Endothelial cell of umbilical vein (primary cell): Measurements from ENCODE around the gene DOCK8. TPM values are rescaled to one million over a fixed set of nuclear protein-coding genes. Genes with fewer than 3 reads are reported as not detected.

Experiments
- BruUV-seq: library from RNA; stranded (reverse); fragments of 400-500 nt; replicated peaks from 2 replicates; lab custom pipeline; 2021; lab: Mats Ljungman, UMichigan
- CTCF ChIA-PET: fragments of 300-600, 350-600 bp; sonication (Branson Sonifier 250); formaldehyde crosslinking; loops from one replicate; lab custom pipeline; 2021; ENCODE audit warnings: antibody characterized with exemption, inconsistent platforms; lab: Charles Lee
- POLR2A ChIA-PET: fragments of 300-600, 350-600 bp; sonication (Branson Sonifier 250); formaldehyde crosslinking; loops from one replicate; lab custom pipeline; 2021; ENCODE audit warnings: antibody characterized with exemption, inconsistent platforms; lab: Charles Lee
- DNase-seq: peaks from one replicate; pipeline ENCODE4 v3.0.0-alpha.2; 2011; ENCODE audit warnings: low read depth, low spot score
- FAIRE-seq: peaks from 2 replicates; lab custom pipeline; 2011; peaks lifted over from hg19 to GRCh38; lab: Jason Lieb, UNC
- H2AFZ ChIP-seq: 2 replicates; pipeline ENCODE4 v1.6.0; 2012; ENCODE audit warnings: low read depth, low read length, control low read depth, inconsistent platforms
- H3K27ac ChIP-seq: 2 replicates; pipeline ENCODE4 v1.5.1; 2011; ENCODE audit warnings: low read depth, mild to moderate bottlenecking, control low read depth, low read length, moderate library complexity; ENCODE audit not compliant: insufficient read depth
- H3K27me3 ChIP-seq, 2 experiments: 2 replicates each; pipeline versions ENCODE4 v1.6.0 to v1.6.1; 2011; ENCODE audit warnings: low read length in 2 of 2, mixed read lengths in 1 of 2; ENCODE audit not compliant: control insufficient read depth in 2 of 2, insufficient read depth in 2 of 2
- H3K36me3 ChIP-seq, 2 experiments: 2 replicates in 1 of 2; 3 replicates in 1 of 2; pipeline ENCODE4 v1.5.1; 2011; ENCODE audit warnings: low read length in 2 of 2, mild to moderate bottlenecking in 1 of 2, moderate library complexity in 1 of 2; ENCODE audit not compliant: control insufficient read depth in 2 of 2, insufficient read depth in 2 of 2; ENCODE audit errors: extremely low read depth in 1 of 2
- H3K4me1 ChIP-seq: 3 replicates; pipeline ENCODE4 v1.5.1; 2011; ENCODE audit warnings: mild to moderate bottlenecking, low read length; ENCODE audit not compliant: control insufficient read depth, insufficient read depth; ENCODE audit errors: extremely low read depth
- H3K4me2 ChIP-seq: 2 replicates; pipeline ENCODE4 v1.6.1; 2011; ENCODE audit warnings: low read length, control low read depth, mixed read lengths; ENCODE audit not compliant: insufficient read depth
- H3K4me3 ChIP-seq, 3 experiments: fragments of 200-600 bp in 1 of 3; sonication (generic), shearing (Covaris generic) in 1 of 3; replicated peaks in 1 of 3; 2 replicates each; pipeline ENCODE4 v1.5.1; 2011 to 2016; ENCODE audit warnings: control low read depth in 3 of 3, low read length in 3 of 3, mild to moderate bottlenecking in 2 of 3, inconsistent platforms in 1 of 3, low read depth in 1 of 3, moderate library complexity in 1 of 3; ENCODE audit not compliant: insufficient read depth in 1 of 3
- H3K79me2 ChIP-seq: 2 replicates; pipeline ENCODE4 v1.6.0; 2012; ENCODE audit warnings: low read length, inconsistent platforms; ENCODE audit not compliant: control insufficient read depth, insufficient read depth
- H3K9ac ChIP-seq: replicated peaks from 2 replicates; pipeline ENCODE3; 2011; ENCODE audit warnings: low read length, control low read depth; ENCODE audit not compliant: insufficient read depth; ENCODE audit errors: extremely low read depth
- H3K9me1 ChIP-seq: replicated peaks from 3 replicates; pipeline ENCODE4 v1.6.0; 2011; ENCODE audit warnings: mild to moderate bottlenecking, low read length; ENCODE audit not compliant: control insufficient read depth, insufficient read depth; ENCODE audit errors: extremely low read depth
- H3K9me3 ChIP-seq: replicated peaks from 2 replicates; pipeline ENCODE4 v1.5.1; 2012; ENCODE audit warnings: low read length, inconsistent platforms; ENCODE audit not compliant: control insufficient read depth, insufficient read depth
- H4K20me1 ChIP-seq: replicated peaks from 2 replicates; pipeline ENCODE3; 2011; ENCODE audit warnings: mild to moderate bottlenecking, low read length; ENCODE audit not compliant: control insufficient read depth, insufficient read depth; ENCODE audit errors: extremely low read depth
- EZH2 ChIP-seq: IDR thresholded peaks from 2 replicates; pipeline ENCODE4 v1.6.1; 2012; ENCODE audit warnings: borderline replicate concordance, low read depth, mild to moderate bottlenecking, moderate library complexity, low read length, inconsistent platforms; ENCODE audit not compliant: severe bottlenecking
- FOS ChIP-seq: IDR thresholded peaks from 2 replicates; pipeline ENCODE4 v1.6.1; 2011; ENCODE audit warnings: mild to moderate bottlenecking, low read length, moderate library complexity, borderline replicate concordance; ENCODE audit not compliant: insufficient read depth
- GATA2 ChIP-seq: IDR thresholded peaks from 2 replicates; pipeline ENCODE4 v1.7.0; 2011; ENCODE audit warnings: low read depth, mild to moderate bottlenecking, moderate library complexity, mixed read lengths, low read length; ENCODE audit not compliant: insufficient read length, insufficient read depth
- JUN ChIP-seq: IDR thresholded peaks from 2 replicates; pipeline ENCODE4 v1.6.1; 2011; ENCODE audit warnings: borderline replicate concordance, low read depth; ENCODE audit not compliant: insufficient read length, insufficient read depth
- MAX ChIP-seq: IDR thresholded peaks from 2 replicates; pipeline ENCODE4 v1.6.1; 2011; ENCODE audit not compliant: insufficient read depth, insufficient read length
- MYC ChIP-seq: IDR thresholded peaks from one replicate; pipeline ENCODE4 v1.6.1; 2011; ENCODE audit warnings: mild to moderate bottlenecking, low read depth, low read length
- POLR2A ChIP-seq: IDR thresholded peaks from 2 replicates; pipeline ENCODE4 v1.6.1; 2012; ENCODE audit warnings: low read depth, mild to moderate bottlenecking, control low read depth, low read length
- POLR2AphosphoS5 ChIP-seq: IDR thresholded peaks from 2 replicates; pipeline ENCODE4 v1.6.1; 2012; ENCODE audit warnings: low read depth, mild to moderate bottlenecking, control low read depth, low read length, moderate library complexity; ENCODE audit not compliant: insufficient read depth
- dilution Hi-C: fragments of 300-500 bp; cut with MboI; formaldehyde crosslinking; loops from one replicate; pipeline ENCODE4 v1.15.0; 2019; ENCODE audit warnings: low sequenced_read_pairs; ENCODE audit not compliant: extremely low pct_ligation_motif_present
- intact Hi-C: fragments of 100-400 bp; cut with micrococcal nuclease; formaldehyde crosslinking; loops from one replicate; pipeline ENCODE4 v1.10.0; 2022
- polyA plus RNA-seq, 4 experiments: library from polyadenylated mRNA; depleted of rRNA in 3 of 4; stranded (reverse) in 3 of 4; unstranded in 1 of 4; fragments of >200 nt; gene quantifications; 2 replicates each; pipeline versions ENCODE4 v1.2.1 to v1.2.3, GENCODE V29; 2011 to 2012; ENCODE audit warnings: missing spikeins in 1 of 4
- total RNA-seq: library from RNA; stranded (reverse); gene quantifications from 2 replicates; pipeline ENCODE4 v1.2.3, GENCODE V29; 2021
- TF ChIP-seq, protein P1 (sequence below), 2 donors: IDR thresholded peaks; 1 replicate in 1 of 2; 2 replicates in 1 of 2; pipeline ENCODE4 v1.5.1; 2011; ENCODE audit warnings: low read length in 2 of 2, mild to moderate bottlenecking in 2 of 2, moderate library complexity in 2 of 2, control low read depth in 1 of 2, inconsistent platforms in 1 of 2, low read depth in 1 of 2; ENCODE audit not compliant: insufficient read depth in 1 of 2; ENCODE audit errors: extremely low read depth in 1 of 2

DOCK8 gene
- total and polyA plus RNA-seq, 2 donors (not counting 3 experiments of a cell fraction or from before 2014, with no cell fraction given) = 0.54 to 1.3 TPM

GRCh38 chr9:372128-372527 lies 157.5 kb downstream of the DOCK8 start:
- no peaks in the 10 kb centered on the region for H3K4me1 ChIP-seq
- no peaks in the 10 kb centered on the region for H4K20me1 ChIP-seq
- CTCF ChIA-PET = interaction anchor here (1.1 kb wide), 1 partner anchor 637 kb away, joined by 3 read pairs; no protein-coding TSS in a partner anchor
- POLR2A ChIA-PET = no interaction called here
- no peak overlapping the region for H2AFZ ChIP-seq
- H3K9me3 ChIP-seq = no peaks in the 10 kb centered on the region
- BruUV-seq = no TSS peak
- no peaks in the 10 kb centered on the region for H3K9me1 ChIP-seq
- H3K79me2 ChIP-seq = no peaks in the 10 kb centered on the region
- TF ChIP-seq POLR2AphosphoS5 (no peak), EZH2 (no peak), GATA2 (no peak), MAX (no peak), MYC (no peak), JUN (no peak), POLR2A (no peak), FOS (no peak)
- TF ChIP-seq, protein P1, sequence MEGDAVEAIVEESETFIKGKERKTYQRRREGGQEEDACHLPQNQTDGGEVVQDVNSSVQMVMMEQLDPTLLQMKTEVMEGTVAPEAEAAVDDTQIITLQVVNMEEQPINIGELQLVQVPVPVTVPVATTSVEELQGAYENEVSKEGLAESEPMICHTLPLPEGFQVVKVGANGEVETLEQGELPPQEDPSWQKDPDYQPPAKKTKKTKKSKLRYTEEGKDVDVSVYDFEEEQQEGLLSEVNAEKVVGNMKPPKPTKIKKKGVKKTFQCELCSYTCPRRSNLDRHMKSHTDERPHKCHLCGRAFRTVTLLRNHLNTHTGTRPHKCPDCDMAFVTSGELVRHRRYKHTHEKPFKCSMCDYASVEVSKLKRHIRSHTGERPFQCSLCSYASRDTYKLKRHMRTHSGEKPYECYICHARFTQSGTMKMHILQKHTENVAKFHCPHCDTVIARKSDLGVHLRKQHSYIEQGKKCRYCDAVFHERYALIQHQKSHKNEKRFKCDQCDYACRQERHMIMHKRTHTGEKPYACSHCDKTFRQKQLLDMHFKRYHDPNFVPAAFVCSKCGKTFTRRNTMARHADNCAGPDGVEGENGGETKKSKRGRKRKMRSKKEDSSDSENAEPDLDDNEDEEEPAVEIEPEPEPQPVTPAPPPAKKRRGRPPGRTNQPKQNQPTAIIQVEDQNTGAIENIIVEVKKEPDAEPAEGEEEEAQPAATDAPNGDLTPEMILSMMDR (IDR thresholded peaks at IDR 0.05; ENCODE audit: extremely low read depth in 1 of 2, insufficient read depth in 1 of 2, low read depth in 1 of 2, low read length in 2 of 2) = no peak
- H3K36me3 ChIP-seq = no peaks in the 10 kb centered on the region
- no peaks in the 10 kb centered on the region for H3K27me3 ChIP-seq
- no peak overlapping the region for H3K4me3 ChIP-seq
- H3K9ac ChIP-seq = no peak overlapping the region
- intact Hi-C loops = no loop called here
- dilution Hi-C loops = no loop called here
- H3K27ac ChIP-seq = no peak overlapping the region
- FAIRE-seq = no peak
- DNase-seq = no peak
- H3K4me2 ChIP-seq = no peak overlapping the region
